Embryonic facial prominence (tissue), 1 donor: Measurements from ENCODE around the gene TLCD3B.

Experiments
- DNase-seq: peaks from one replicate; pipeline ENCODE4 v3.0.0-alpha.2; 2016; ENCODE audit errors: extremely low spot score

The TLCD3B gene

GRCh38 chr16:30005341-30006094 is 25.6 kb downstream of the TLCD3B start:
- DNase-seq, result no peak

GRCh38 chr16:30004811-30005242 is 26.2 kb downstream of the TLCD3B start:
- DNase-seq, result no peak

GRCh38 chr16:30004424-30004776 is 26.7 kb downstream of the TLCD3B start:
- DNase-seq, result no peak

GRCh38 chr16:30003670-30004423 is 27.2 kb downstream of the TLCD3B start:
- no peak for DNase-seq

GRCh38 chr16:30002614-30003346 is 28.3 kb downstream of the TLCD3B start:
- no peak for DNase-seq

- DNase-seq, result no peak
Observed at GRCh38 chr16:30000735-30001631, 30.1 kb downstream of the TLCD3B start.

GRCh38 chr16:29999605-30000004 is 31.5 kb downstream of the TLCD3B start:
- DNase-seq, result no peak

- DNase-seq, result no peak
Observed at GRCh38 chr16:29996766-29997250, 34.3 kb downstream of the TLCD3B start.

GRCh38 chr16:29995911-29996765 is 34.9 kb downstream of the TLCD3B start, which contains the start of gene INO80E:
TSS of gene INO80E (plus strand) at chr16:29996241. CDS start at chr16:29996311, 70 bp downstream.
- DNase-seq, result peak; percentile 91

- DNase-seq, result peak; percentile 64
Observed at GRCh38 chr16:29995324-29995910, 35.7 kb downstream of the TLCD3B start, which contains the start of gene HIRIP3. TSS of gene HIRIP3 (minus strand) at chr16:29995617. CDS start at chr16:29995605, 12 bp downstream.

- DNase-seq, result no peak
Observed at GRCh38 chr16:29994600-29995323, 36.3 kb downstream of the TLCD3B start.

- DNase-seq, result no peak
Observed at GRCh38 chr16:29993903-29994599, 37.0 kb downstream of the TLCD3B start.

GRCh38 chr16:29993191-29993902 is 37.7 kb downstream of the TLCD3B start:
- no peak for DNase-seq

- no peak for DNase-seq
Observed at GRCh38 chr16:29992344-29992967, 38.6 kb downstream of the TLCD3B start.

- DNase-seq, result no peak
Observed at GRCh38 chr16:29991571-29991904, 39.5 kb downstream of the TLCD3B start.

GRCh38 chr16:29990883-29991570 is 40.0 kb downstream of the TLCD3B start:
- DNase-seq, result no peak

GRCh38 chr16:29990034-29990433 is 41.0 kb downstream of the TLCD3B start:
- DNase-seq, result no peak
